GM19463 (cell line): ENCODE results near the gene CDH13.
A peak's percentile ranks its signal among the peaks of the same experiment; 100 is the strongest.

ENCODE experiments used
- ATAC-seq: cut with Tn5 transposase; IDR thresholded peaks from one replicate; pipeline ENCODE4 v1.9.1; 2021; ENCODE audit warnings: mild to moderate bottlenecking, moderate library complexity; ENCODE audit not compliant: unreplicated experiment

CDH13 gene

DNA sequence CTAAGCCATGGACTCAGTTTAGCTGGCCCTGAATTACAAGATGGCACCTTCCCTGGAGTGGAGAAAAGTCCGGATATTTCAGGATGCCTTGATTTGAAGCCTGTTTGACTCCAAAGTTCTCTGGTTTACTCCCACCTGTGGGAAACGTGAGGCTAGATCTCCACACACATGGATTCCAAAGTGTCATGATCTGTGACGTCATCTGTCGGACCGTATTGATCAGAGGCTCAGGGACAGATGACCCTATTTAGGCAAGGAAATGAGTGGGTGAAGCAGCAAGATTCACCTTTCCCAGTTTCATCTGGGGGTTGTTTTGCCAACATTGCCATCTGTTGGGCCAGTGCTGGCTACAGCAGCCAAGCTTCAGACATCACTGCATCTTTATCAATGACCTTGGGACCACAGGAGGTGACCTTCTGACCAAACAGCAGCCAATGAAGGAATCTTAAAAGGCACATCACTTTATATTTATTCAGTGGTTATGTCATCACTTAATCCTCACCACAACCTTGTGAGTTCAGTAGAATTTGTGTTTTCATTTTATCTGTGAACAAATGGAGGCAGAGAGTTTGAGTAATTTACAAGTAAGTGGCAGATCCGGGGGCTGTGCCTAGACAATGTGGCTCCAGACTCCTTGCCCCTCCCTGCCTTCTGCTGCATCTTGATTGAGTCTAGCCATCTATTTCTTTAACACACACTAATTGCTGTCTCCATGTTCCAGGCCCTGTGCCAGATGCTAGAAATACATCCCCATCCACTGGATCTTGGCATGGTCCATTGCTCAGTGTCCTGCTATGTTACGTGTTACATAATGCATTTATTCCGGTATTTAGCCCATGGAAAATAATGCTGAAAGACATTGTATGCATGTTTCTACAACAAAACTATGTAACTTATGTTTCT, 1.5 kb upstream of the CDH13 start:
- ATAC-seq, result no peak

DNA sequence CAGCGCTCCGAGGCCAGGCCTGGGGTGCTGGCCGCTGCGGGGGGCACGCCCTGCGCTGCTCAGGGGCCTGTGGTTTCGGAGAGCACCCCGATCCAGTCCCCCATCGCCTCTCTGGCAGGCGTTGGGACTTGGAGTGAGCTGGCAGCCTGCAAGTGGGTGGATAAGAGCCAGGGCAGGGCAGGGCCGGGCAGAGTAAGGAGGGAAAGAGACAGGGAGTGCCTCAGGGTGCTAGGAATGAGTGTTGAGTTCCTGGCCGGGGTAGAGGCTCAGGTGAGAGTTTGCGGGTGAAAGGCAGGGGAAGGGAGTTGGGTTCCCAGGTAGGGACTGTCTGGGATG, 1.3 kb downstream of the CDH13 start:
- no peak for ATAC-seq

DNA sequence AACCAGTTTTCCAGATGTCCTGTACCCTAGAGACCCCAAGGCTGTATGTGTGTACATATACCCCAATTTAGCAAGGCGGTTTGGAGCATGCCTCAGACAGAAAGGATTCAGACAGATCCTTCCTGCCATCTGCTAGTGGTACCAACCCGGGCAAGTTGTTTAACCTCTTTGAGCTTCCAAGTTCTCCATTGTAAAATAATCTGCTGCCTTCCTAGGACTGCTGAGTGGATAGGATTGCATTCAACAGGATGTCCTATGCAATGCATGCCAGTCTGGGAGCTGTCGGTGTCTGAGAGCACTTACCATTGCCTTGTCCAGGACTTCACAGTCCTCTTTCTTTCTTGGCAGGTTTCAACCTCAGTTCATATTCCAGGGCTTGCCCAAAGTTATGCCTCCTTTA, 1.9 kb downstream of the CDH13 start:
- no peak for ATAC-seq

DNA sequence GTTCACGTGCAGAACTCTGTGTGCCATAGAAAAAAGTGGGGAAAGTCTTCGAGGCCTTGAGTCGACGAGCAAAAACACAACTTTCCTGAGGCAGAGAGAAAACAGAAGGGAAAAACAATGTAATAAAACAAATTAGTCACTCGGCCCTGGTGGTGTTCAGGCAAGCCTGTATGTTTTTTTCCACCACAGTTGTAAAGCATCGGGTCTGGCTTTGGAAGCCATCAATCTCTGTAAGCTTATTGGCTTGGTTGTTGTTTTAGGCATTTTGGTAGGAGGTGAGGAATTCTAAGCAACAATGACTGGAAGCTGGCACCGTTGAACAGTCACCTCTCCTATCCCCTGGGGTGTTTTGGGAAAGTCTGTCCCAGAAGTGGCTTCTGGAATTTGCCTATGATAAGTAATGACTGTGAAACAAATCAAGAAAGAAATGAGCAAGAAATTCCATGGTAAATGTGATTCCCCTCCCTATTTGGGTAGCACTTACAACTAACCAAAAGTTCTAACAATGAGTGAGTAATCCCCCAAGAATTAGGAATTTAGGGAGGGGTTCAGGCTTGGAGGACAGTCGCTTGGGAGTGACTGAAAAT, 2.8 kb downstream of the CDH13 start:
- no peak for ATAC-seq

DNA sequence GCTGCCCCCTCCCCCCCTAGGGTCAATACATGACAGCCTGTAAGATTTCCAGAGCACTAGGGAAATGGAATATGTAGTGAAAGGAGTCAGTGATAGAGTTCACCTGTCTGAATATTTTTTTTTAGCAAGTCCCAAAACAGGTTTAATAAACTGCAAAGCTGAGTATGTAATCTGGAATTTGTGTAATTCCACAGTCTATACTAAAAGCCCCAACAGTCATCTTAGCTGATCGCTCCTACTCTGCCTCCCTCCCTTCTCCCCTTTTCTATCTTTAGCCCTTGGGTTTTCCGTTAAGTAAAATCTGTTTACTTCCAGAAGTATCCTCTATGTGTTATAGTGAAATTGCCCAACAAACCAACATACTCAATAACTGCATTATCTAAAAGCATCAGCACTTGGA, 3.5 kb downstream of the CDH13 start:
- no peak for ATAC-seq

DNA sequence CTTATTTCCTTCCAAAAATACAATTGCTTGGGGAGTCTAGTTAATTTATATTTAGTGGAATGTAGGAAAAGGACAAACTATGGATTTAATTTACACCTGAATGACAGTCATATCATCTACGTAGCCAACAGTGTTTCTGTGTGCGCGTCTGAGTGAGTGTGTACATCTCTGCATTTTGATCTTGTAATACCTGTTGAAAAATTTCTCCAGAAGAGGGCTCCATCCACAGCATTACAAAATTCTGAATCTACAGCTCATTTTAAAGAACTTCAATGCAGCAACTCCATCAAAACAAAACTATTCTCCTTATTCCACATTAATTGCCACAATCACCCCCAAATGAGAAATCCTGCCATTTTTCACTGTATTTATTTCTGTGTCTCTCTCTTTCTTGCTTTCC, 3.9 kb downstream of the CDH13 start:
- no peak for ATAC-seq

DNA sequence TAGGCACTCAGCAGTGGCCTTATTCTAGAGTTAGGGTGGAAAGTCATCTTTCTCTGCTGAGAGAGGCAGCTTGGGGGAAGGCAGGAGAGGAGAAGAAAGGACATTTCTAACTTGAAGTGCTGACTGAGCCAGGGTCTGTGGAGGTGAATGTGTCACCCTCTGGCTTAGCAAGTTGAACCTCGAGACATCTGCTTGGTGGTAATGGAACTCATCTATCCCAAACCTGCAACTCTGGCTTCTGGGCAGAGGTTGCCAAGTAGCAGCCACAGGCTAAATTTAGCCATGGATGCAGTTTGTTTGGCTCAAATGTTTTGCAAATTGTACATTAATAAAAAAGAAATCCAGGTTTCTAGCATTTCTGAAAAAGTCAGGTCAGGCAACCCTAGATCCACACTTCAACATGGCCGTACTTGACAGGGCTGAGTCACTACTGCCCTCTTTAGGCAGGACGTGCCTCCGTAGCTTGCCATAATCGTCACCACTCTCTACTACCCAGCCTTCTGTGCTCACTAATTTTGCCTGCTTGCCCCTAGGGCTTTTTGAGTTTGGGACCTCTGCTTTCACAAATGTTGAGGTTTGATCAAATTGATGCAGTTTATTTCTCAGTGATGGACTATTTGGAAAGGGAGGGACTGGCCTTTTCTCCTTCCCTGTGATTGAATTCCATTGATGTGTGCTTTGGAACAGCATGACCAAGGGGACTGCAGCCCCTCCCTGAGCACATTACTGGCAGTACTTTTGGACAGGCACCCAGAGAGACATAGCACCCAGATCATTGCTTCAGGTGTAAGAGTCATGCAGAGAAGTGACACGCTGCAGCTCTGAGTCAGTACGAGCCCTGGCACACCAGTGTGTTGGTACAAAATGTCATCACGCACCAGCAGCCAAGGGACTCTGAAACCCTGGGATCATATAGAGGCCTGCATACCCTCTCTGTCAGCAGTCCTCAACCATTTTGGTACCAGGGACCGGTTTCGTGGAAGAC, 5.2 kb downstream of the CDH13 start:
- no peak for ATAC-seq

DNA sequence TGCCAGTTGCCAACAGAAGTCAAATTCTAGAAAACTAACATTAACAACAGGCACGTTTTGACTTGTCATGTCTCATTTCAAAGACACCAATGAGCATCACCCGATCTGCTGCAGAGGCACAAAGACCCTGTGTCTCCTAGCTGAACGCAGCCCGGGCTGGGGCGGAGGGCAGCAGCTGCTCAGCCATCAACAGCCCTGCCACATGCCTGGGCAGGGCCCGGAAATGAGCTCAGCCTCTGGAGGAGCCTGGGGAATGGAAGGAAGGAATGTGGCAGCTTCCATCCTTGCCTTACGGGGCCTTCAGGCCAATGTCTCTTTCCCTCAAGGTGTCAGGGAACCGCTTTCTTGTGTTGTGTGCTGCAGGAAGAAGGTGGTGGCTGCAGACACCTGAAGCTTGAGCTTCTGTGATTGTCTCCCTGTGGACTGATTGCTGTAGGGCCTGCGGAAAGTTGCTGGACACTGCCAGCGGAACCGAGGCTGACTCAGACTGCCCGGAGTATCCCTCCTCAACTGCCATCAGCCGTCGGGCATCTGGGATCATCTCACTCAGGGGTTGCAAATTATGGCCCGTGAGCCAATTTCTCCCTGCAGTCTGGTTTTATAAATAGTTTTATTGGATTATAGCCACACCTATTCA, 7.3 kb downstream of the CDH13 start:
- ATAC-seq, result no peak

DNA sequence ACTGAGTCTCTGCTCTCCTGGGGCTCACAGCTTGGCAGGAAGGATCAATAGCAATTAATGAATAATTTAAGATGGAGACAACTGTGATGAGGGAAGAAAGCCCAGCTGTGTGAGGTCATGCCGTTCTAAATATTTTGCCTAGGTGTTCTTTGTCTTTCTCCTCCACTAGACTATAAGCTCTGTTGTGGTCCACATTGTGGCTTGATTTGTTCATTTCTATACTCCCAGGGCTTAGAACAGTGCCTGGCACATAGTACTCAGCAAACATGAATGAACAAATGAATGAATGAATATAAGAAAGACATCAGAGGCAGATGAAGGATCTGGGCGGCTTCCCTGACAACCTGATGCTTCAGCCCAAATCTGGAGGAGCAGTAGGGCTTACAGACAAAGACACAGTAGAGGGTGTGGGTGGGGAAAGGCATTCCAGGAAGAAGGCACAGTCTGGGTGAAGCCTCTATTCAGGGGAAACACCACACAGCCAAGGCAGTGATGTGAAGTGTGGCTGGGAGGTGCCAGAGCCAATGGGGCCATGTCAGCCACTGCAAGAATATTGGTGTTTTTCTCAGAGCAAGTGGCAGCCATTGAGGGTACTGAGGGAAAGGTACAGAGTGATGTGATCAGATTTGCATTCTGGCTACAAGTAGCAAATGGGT, 8.3 kb downstream of the CDH13 start:
- no peak for ATAC-seq

DNA sequence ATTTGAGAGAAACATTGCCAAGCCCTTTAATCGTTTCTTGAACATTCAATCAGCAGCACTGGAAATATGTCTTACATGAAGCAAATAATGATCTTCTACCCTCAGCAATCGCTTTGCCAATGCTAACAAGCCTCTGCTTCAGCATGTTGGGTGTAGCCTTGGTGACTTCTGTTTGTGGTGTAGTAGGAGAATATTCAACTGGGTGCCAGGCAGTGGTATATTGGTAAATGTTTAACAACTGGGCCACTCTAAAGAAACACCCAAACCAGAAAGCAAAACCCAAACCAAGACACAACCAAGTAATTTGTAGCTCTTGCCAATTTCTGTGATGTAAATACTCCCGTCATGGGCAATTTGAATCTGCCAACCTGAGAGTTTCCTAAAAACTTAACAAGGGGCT, 9.7 kb downstream of the CDH13 start:
- ATAC-seq, result no peak

DNA sequence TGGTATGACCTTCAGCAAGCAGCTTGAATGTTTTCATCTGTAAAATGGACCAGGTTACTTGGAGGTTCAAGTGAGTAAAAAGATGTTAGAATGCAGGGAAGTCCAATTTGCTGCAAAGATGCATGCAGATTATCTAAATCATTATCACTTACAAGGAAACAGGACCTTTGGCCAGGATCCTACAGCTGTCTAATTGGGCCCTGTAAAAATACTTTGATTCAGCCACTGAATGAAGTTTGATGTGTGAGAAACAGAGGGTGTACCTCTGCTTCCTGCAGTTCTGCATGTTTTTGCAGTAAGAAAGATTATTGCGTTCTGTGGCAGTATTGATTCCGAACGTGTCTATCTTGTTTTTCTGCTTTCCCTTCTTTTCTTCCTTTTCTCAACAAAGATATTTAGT, 10.2 kb downstream of the CDH13 start:
- ATAC-seq, result no peak

DNA sequence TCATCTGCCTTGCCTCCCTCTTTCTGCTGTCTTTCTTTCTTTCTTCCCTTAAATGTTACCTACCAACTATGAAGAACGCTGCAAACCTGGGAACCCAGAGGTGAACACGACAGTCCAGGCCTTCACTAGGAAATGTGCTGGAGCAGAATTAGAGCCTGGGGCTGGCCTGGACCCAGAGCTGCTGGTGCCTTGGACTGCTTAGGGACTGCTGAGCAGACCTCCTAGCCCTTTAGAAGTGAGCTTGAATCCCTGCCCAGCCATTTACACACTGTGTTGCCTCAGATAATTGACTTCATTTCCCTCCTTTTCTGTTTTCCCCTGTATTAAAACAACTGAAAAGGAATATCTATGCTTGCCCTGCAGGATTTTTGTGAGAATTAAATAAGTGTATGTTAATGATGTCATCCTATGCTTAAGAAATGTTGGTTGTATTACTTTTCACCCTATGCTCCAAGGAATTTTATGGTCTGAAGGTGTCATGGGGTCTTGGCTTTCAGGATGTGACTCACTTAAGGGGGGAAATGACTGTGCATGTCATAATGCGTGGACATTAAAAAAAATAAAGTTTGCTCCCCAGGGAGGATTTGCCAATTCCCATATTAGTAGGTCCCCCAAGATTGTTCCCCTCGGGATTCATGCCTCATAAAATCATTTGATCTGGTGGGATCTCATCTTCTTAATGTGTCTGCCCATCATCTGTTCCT, 11.5 kb downstream of the CDH13 start:
- ATAC-seq, result no peak

DNA sequence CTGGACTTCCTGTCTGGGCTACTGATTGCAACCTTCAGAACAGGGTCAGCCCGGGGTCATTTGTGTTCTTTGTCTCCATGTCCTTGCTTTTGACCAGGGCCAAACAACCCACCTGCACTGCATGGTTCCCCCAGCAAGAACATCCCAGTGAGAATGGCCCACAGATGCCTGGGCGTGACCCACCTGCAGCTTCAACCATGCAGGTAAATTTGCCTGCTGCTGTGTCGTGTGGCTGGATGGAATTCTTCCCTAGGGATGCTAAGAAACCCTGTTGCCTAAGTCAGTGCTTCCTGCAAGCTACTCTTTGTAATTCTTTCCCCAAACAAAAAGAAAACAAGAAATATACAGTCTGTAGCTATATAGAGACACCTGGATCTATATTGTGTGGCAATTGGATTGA, 12.5 kb downstream of the CDH13 start:
- no peak for ATAC-seq

DNA sequence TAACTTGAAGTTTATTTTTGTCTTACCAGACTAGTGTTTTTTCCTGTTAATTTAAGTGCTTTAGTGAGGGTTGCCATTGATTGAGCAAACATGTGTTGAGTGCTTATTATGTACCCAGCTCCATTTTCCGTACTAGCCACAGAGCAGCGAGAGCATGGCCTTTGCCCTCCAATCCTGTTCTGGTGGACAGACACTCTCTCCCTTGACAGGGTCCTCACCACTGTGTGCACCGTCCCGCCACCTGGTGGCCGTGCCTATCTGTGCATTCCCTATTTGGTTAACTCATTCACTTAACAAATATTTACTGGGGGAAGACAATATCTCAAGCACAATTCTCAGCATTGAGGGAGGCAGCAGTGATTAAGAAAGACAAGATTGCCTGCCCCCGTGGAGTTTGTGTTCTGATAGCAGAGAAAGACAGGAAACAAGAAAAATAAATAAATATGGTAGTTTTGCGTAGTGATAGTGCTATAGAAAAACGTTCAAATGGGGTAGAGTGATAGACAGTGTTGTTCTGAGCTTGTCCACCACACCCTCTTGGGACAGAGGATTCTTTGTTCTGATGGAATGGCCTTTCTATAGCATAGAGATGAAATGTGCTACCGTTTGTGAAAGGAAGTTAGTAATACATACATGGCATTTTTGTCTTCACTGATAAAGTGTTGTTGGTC, 13.0 kb downstream of the CDH13 start:
- ATAC-seq, result peak; percentile 34

DNA sequence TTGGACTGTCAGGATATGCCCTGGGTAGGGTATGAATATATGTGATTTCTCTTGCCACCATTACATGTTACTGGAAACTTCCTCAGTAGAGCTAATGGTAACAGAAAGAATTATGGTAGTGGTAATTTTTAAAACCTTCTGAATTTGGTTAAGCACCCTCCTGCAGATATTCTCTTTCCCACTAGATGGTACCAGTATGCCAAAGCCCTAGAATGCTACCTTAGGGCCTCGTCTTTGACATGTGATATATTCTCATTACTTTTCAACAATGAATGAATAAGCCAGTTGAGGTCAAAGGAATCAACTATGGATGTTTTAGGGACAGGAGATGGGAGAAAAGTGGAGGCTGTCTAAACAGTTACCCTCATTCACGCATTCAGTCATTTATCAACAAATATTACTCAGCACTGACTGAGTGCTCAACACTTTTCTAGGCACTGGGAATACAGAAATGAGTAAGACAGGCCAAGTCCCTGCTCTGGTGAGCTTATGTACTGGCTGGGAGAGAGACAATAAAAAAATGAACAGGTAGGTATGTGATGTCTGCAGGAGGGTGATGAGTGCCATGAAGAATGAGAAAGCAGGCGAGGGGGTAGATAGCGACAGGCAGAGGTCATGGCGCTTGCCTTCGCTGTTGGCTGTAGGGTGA, 14.7 kb downstream of the CDH13 start:
- ATAC-seq, result no peak

DNA sequence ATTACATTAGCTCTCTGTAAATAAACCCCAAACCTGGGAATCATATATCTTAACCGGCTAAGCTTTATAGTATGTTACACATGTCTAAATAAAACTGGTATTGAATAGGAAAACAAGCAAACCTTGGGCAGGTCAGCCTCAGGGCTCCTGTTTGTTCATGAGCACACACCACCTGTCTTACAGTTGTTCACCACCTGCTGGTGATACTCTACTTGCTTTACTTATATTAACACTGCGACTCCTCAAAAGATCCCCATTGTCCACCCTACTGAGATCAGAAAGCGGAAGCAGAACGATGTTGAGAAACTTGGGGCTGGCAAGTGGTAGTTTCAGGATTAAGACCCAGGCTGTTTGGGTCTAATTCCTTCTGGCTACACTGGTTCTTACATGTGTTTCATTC, 16.4 kb downstream of the CDH13 start:
- no peak for ATAC-seq

DNA sequence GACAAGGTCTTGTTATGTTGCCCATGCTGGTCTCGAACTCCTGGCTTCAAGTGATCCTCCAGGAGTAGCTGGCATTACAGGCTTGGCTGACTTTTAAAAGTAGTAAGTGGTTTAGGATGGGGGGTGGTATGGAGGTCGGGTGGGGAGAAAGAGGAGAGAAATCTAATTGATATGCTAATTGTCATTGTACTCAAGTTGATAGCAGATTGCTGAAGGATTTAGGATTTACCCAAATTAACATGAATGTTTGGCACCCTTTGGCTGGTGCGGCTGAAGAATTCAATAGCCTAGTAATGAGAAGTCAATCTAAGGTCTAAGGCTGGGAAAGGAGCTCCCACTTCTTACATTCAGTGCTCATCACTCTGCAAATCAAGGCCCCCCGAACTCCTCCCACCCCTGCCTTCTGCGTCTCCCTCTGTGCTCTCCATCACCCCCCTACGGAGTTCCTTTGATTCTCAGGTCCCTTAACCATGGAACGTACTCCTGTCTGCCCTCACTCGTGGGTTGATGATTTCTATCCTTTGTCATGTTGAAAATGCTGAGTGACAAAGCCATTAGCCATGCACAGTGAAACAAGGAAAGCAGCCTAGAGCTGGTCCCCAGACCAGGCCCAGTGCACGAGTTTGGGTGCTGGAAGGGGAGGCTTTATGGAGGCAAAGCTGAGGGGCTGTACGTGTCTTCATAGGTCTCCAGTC, 17.3 kb downstream of the CDH13 start:
- no peak for ATAC-seq

DNA sequence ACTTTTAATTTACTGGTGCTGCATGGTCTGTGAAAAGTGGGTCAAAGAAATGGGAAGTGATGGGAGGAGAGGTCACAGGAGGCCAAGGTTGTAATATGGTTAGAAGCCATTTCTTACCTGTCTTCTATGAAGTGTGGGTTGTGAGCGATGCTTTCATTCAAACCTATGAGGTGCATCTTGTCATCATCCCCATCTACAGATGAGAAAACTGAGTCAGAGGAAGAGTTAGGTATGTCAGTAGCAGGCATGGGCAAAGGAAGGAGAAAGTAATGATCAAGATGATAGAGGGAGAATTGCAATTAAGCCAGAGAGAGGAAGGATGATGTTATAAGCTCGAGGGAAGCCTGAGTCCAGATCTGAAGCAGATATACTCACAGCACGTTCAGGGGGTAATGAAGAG, 19.7 kb downstream of the CDH13 start:
- no peak for ATAC-seq
